ENCODE measurements around the gene ITPR3.

Gene ITPR3

GRCh38 chr6:33634946-33635345, 13.8 kb downstream of the ITPR3 start:
- no peak for TF ChIP-seq CTCF (IDR thresholded peaks at IDR 0.05; ENCODE audit: low read depth, low read length)
- no peak for DNase-seq (ENCODE audit: low read depth, low spot score)
- H3K4me3 ChIP-seq (ENCODE audit: low read depth, low read length): no peak overlapping the region
- in situ Hi-C loops (cut with HindIII; ENCODE audit: low sequenced_read_pairs): no loop called here

- H3K4me3 ChIP-seq (ENCODE audit: low read depth, low read length): no peak overlapping the region
- in situ Hi-C loops (cut with HindIII; ENCODE audit: low sequenced_read_pairs): no loop called here
- TF ChIP-seq CTCF (IDR thresholded peaks at IDR 0.05; ENCODE audit: low read depth, low read length): no peak
- no peak for DNase-seq (ENCODE audit: low read depth, low spot score)
Measured at GRCh38 chr6:33636655-33637054, 15.5 kb downstream of the ITPR3 start.

- in situ Hi-C loops (cut with HindIII; ENCODE audit: low sequenced_read_pairs): no loop called here
- no peak overlapping the region for H3K4me3 ChIP-seq (ENCODE audit: low read depth, low read length)
- no peak for DNase-seq (ENCODE audit: low read depth, low spot score)
- TF ChIP-seq CTCF (IDR thresholded peaks at IDR 0.05; ENCODE audit: low read depth, low read length): no peak
Measured at GRCh38 chr6:33638556-33638955, 17.4 kb downstream of the ITPR3 start.

- DNase-seq (ENCODE audit: low read depth, low spot score): no peak
- in situ Hi-C loops (cut with HindIII; ENCODE audit: low sequenced_read_pairs): no loop called here
- H3K4me3 ChIP-seq (ENCODE audit: low read depth, low read length): no peak overlapping the region
- TF ChIP-seq CTCF (IDR thresholded peaks at IDR 0.05; ENCODE audit: low read depth, low read length): no peak
Measured at GRCh38 chr6:33639559-33639958, 18.4 kb downstream of the ITPR3 start.

GRCh38 chr6:33640361-33640760, 19.2 kb downstream of the ITPR3 start:
- in situ Hi-C loops (cut with HindIII; ENCODE audit: low sequenced_read_pairs): no loop called here
- DNase-seq (ENCODE audit: low read depth, low spot score): no peak
- TF ChIP-seq CTCF (IDR thresholded peaks at IDR 0.05; ENCODE audit: low read depth, low read length): no peak
- H3K4me3 ChIP-seq (ENCODE audit: low read depth, low read length): no peak overlapping the region

GRCh38 chr6:33641144-33641543, 20.0 kb downstream of the ITPR3 start:
- no peak for DNase-seq (ENCODE audit: low read depth, low spot score)
- in situ Hi-C loops (cut with HindIII; ENCODE audit: low sequenced_read_pairs): no loop called here
- TF ChIP-seq CTCF (IDR thresholded peaks at IDR 0.05; ENCODE audit: low read depth, low read length): no peak
- H3K4me3 ChIP-seq (ENCODE audit: low read depth, low read length): no peak overlapping the region

- in situ Hi-C loops (cut with HindIII; ENCODE audit: low sequenced_read_pairs): no loop called here
- H3K4me3 ChIP-seq (ENCODE audit: low read depth, low read length): no peak overlapping the region
- no peak for TF ChIP-seq CTCF (IDR thresholded peaks at IDR 0.05; ENCODE audit: low read depth, low read length)
- no peak for DNase-seq (ENCODE audit: low read depth, low spot score)
Measured at GRCh38 chr6:33641602-33642001, 20.5 kb downstream of the ITPR3 start.

All from astrocyte of the spinal cord (primary cell).